T-helper 1 cell treated with Interleukin-12 subunit alpha and Interleukin-12 subunit beta and Interleukin-4 antibody, amounts not matched to agents 30 ng/mL and 1 ng/mL, for 36 hours (primary cell): Measurements from ENCODE around the gene TRIM72. TPM values are rescaled to one million over a fixed set of nuclear protein-coding genes. Genes with fewer than 3 reads are reported as not detected.
"Not testable (repeated sequence)": the region's sequence is repeated elsewhere in the genome, so short reads cannot be mapped to it uniquely, and the experiment has no call there.

Source experiments
- intact Hi-C: fragments of 100-400 bp; cut with micrococcal nuclease; formaldehyde crosslinking; loops from one replicate; pipeline ENCODE4 v1.15.1; 2024
- total RNA-seq: library from RNA; stranded (reverse); gene quantifications from 2 replicates; pipeline ENCODE4 v1.2.3, GENCODE V29; 2022

The TRIM72 gene
- total RNA-seq, result 0.12 TPM in 1 of 2 replicates, not detected in the other

- intact Hi-C loops, result no loop called here
Observed at GRCh38 chr16:31213877-31214707, at the start of gene TRIM72. Gene TRIM72 (plus strand): TSS chr16:31214119. CDS start chr16:31214739, 620 bp downstream.

- intact Hi-C loops, result no loop called here
Observed at GRCh38 chr16:31167315-31167714, 46.6 kb upstream of the TRIM72 start.

- intact Hi-C loops, result no loop called here
Observed at GRCh38 chr16:31168848-31169247, 45.1 kb upstream of the TRIM72 start.

GRCh38 chr16:31170048-31170447, 43.9 kb upstream of the TRIM72 start:
- intact Hi-C loops, result not testable (repeated sequence)

- intact Hi-C loops, result loop anchor here (5.0 kb wide), 1 partner anchor 180 kb away; no protein-coding TSS in a partner anchor
Observed at GRCh38 chr16:31177136-31177535, 36.8 kb upstream of the TRIM72 start.

GRCh38 chr16:31179219-31179746, 34.6 kb upstream of the TRIM72 start:
- intact Hi-C loops, result loop anchor here (1.0 to 5.0 kb wide), 7 partner anchors 37 to 256 kb away; partner anchors contain the start of genes FBXL19, KAT8, SETD1A and STX4

- intact Hi-C loops, result loop anchor here (1.0 to 5.0 kb wide), 11 partner anchors 38 to 687 kb away; partner anchors contain the start of genes ARMC5, FBXL19, ITGAX and KAT8
Observed at GRCh38 chr16:31179747-31180459, 34.0 kb upstream of the TRIM72 start, which contains the start of gene FUS. Gene FUS (plus strand): TSS chr16:31180139. CDS start chr16:31180215, 76 bp downstream.

GRCh38 chr16:31181102-31181830, 32.7 kb upstream of the TRIM72 start:
- intact Hi-C loops, result loop anchor here (5.0 kb wide), 1 partner anchor 686 kb away; no protein-coding TSS in a partner anchor

GRCh38 chr16:31182391-31182790, 31.5 kb upstream of the TRIM72 start:
- intact Hi-C loops, result loop anchor here (1.0 to 5.0 kb wide), 2 partner anchors 20 to 685 kb away; partner anchors contain the start of gene PYCARD

- intact Hi-C loops, result loop anchor here (5.0 kb wide), 1 partner anchor 684 kb away; no protein-coding TSS in a partner anchor
Observed at GRCh38 chr16:31183432-31184428, 30.2 kb upstream of the TRIM72 start.

GRCh38 chr16:31184888-31185287, 29.0 kb upstream of the TRIM72 start:
- intact Hi-C loops, result loop anchor here (5.0 kb wide), 3 partner anchors 112 to 682 kb away; partner anchors contain the start of gene ZNF843

GRCh38 chr16:31185339-31185738, 28.6 kb upstream of the TRIM72 start:
- intact Hi-C loops, result loop anchor here (5.0 kb wide), 2 partner anchors 112 to 257 kb away; partner anchors contain the start of gene ZNF843

GRCh38 chr16:31186176-31186575, 27.7 kb upstream of the TRIM72 start:
- intact Hi-C loops, result loop anchor here (5.0 kb wide), 2 partner anchors 111 to 256 kb away; partner anchors contain the start of gene ZNF843

GRCh38 chr16:31186930-31187807, 26.8 kb upstream of the TRIM72 start:
- intact Hi-C loops, result loop anchor here (5.0 kb wide), 2 partner anchors 110 to 255 kb away; partner anchors contain the start of gene ZNF843

- intact Hi-C loops, result loop anchor here (5.0 kb wide), 2 partner anchors 110 to 255 kb away; partner anchors contain the start of gene ZNF843
Observed at GRCh38 chr16:31187808-31188189, 26.1 kb upstream of the TRIM72 start.

GRCh38 chr16:31188450-31189411, 25.2 kb upstream of the TRIM72 start:
- intact Hi-C loops, result loop anchor here (5.0 kb wide), 2 partner anchors 109 to 254 kb away; partner anchors contain the start of gene ZNF843

GRCh38 chr16:31189412-31189778, 24.5 kb upstream of the TRIM72 start:
- intact Hi-C loops, result loop anchor here (5.0 kb wide), 2 partner anchors 108 to 253 kb away; partner anchors contain the start of gene ZNF843
